Suprapubic skin (tissue), 3 donors: Measurements from ENCODE around the gene GRIN2A.

Experiments used
- EP300 ChIP-seq: sonication (generic); formaldehyde crosslinking; IDR thresholded peaks from one replicate; pipeline ENCODE4 v1.6.1; 2017; ENCODE audit warnings: antibody characterized with exemption
- POLR2A ChIP-seq, 2 donors: fragments of 450-650 bp; IDR thresholded peaks; one replicate each; pipeline ENCODE4 v1.6.1; 2017; ENCODE audit warnings: antibody characterized with exemption in 2 of 2, mild to moderate bottlenecking in 2 of 2, moderate library complexity in 2 of 2
- TF ChIP-seq, protein P1 (sequence below), 2 donors: fragments of 200-600 bp in 1 of 2; fragments of 450-650 bp in 1 of 2; sonication (generic) in 1 of 2; IDR thresholded peaks; one replicate each; pipeline ENCODE4 v1.5.1; 2016 to 2019; ENCODE audit warnings: antibody characterized with exemption in 2 of 2, mild to moderate bottlenecking in 1 of 2, moderate library complexity in 1 of 2

DNA sequence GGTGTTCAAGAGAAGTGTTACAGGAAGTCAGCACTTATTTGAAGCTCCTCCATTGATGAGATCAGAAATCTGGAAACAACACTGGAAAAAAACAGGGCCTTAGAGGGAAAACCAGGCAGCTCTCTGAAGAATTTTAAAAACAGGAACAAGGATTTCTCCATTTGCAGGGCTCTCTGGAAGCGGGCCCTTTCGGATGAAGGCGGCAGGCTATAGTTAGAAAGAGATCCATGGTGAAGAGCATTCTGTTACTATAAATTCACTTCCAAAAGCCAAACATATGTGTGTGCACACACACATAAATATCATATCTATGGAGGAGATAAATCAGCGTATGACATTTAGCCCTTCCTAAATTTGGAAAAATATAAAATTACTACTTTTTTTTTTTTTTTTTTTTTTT lies 42.6 kb upstream of the GRIN2A start:
- TF ChIP-seq EP300, result no peak
- TF ChIP-seq POLR2A (IDR thresholded peaks at IDR 0.05), result no peak
- TF ChIP-seq, protein P1, sequence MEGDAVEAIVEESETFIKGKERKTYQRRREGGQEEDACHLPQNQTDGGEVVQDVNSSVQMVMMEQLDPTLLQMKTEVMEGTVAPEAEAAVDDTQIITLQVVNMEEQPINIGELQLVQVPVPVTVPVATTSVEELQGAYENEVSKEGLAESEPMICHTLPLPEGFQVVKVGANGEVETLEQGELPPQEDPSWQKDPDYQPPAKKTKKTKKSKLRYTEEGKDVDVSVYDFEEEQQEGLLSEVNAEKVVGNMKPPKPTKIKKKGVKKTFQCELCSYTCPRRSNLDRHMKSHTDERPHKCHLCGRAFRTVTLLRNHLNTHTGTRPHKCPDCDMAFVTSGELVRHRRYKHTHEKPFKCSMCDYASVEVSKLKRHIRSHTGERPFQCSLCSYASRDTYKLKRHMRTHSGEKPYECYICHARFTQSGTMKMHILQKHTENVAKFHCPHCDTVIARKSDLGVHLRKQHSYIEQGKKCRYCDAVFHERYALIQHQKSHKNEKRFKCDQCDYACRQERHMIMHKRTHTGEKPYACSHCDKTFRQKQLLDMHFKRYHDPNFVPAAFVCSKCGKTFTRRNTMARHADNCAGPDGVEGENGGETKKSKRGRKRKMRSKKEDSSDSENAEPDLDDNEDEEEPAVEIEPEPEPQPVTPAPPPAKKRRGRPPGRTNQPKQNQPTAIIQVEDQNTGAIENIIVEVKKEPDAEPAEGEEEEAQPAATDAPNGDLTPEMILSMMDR (IDR thresholded peaks at IDR 0.05), result no peak
